Choroid plexus epithelial cell (primary cell): ENCODE measurements around the gene LOC101059915.
A peak's percentile ranks its signal among the peaks of the same experiment; 100 is the strongest.
"Not testable (repeated sequence)": the region's sequence is repeated elsewhere in the genome, so short reads cannot be mapped to it uniquely, and the experiment has no call there.

Source experiments
- DNase-seq: peaks from one replicate; pipeline ENCODE4 v3.0.0-alpha.2; 2010; ENCODE audit warnings: low read depth
- H3K4me3 ChIP-seq: 2 replicates; pipeline ENCODE4 v1.5.1; 2011; ENCODE audit warnings: low read depth, mild to moderate bottlenecking, control low read depth, low read length, moderate library complexity
- TF ChIP-seq, protein P1 (sequence below): conservative IDR thresholded peaks from 2 replicates; pipeline ENCODE4 v1.5.1; 2011; ENCODE audit warnings: low read depth, mild to moderate bottlenecking, control low read depth, inconsistent platforms, low read length, moderate library complexity

LOC101059915 gene

DNA sequence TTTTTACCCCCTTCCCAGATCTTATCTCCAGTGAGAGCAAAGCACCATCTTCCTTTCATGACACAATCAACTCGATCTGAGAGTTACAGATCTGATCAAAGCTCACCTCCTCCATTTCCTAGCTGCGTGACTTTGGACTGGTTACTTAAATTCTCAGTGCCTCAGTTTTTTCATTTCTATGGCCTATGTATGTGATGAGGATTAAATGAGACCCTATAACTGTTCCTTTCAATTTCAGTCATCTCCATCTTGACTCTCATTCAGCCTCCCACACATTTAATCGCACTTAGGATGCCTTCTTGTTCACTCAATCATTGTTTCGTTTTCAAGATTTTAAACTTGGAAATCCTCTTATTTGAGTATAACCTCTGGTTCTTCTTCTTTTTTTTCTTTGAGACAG is 28.9 kb upstream of the LOC101059915 start:
- H3K4me3 ChIP-seq, result no peak overlapping the region
- DNase-seq, result no peak
- TF ChIP-seq, protein P1, sequence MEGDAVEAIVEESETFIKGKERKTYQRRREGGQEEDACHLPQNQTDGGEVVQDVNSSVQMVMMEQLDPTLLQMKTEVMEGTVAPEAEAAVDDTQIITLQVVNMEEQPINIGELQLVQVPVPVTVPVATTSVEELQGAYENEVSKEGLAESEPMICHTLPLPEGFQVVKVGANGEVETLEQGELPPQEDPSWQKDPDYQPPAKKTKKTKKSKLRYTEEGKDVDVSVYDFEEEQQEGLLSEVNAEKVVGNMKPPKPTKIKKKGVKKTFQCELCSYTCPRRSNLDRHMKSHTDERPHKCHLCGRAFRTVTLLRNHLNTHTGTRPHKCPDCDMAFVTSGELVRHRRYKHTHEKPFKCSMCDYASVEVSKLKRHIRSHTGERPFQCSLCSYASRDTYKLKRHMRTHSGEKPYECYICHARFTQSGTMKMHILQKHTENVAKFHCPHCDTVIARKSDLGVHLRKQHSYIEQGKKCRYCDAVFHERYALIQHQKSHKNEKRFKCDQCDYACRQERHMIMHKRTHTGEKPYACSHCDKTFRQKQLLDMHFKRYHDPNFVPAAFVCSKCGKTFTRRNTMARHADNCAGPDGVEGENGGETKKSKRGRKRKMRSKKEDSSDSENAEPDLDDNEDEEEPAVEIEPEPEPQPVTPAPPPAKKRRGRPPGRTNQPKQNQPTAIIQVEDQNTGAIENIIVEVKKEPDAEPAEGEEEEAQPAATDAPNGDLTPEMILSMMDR, result no peak

DNA sequence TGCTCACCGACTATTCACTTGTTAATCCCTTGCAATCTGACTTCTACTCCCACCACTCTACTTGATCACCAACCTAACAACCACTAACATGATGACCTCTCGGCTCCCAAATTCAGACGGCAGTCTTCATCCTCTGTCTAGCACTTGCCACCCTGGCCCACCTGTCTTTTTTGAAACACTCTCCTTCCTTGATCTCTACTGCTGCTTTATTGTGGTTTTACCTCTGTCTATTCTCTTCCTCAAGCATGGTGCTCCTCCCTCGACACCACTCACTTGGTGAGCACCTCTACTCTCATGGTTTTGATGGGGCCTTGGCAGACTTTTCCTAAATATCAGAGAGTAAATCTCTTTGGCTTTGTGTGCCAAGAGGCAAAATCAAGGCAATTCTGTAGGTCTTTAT is 27.3 kb upstream of the LOC101059915 start:
- no peak for DNase-seq
- no peak overlapping the region for H3K4me3 ChIP-seq
- TF ChIP-seq, protein P1, result no peak

DNA sequence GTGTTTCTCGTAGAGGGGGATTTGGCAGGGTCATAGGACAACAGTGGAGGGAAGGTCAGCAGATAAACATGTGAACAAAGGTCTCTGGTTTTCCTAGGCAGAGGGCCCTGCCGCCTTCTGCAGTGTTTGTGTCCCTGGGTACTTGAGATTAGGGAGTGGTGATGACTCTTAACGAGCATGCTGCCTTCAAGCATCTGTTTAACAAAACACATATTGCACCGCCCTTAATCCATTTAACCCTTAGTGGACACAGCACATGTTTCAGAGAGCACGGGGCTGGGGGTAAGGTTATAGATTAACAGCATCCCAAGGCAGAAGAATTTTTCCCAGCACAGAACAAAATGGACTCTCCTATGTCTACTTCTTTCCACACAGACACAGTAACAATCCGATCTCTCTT is 22.9 kb upstream of the LOC101059915 start:
- DNase-seq, H3K4me3 ChIP-seq: not testable (repeated sequence)

DNA sequence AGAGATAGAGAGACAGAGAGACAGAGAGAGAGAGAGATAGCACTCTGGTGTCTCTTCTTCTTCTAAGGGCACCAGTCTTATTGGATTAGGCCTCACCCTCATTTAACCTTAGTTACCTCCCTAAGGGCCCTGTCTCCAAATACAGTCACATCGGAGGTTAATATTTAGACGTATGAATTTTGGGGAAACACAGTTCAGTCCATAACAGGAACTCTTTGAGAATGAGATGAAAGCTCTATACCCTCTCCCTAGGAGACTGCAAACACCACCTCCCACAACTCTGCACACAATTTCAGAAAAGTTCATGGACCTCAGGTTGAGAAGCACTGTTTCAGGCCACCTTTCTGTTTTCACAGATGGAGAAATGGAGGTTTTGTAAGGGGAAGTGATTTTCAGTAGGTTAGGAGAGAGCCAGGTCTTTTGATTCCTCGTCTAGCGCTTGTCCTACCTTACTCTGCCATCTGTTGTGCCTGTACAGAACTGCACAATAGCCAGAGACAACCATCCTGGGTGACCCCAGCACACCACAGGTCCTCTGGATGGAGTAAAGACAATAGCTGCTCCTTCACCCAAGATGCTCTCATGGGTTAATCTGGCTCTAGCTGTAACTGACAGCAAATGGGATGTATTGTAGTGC is 16.9 kb upstream of the LOC101059915 start:
- no peak overlapping the region for H3K4me3 ChIP-seq
- peak; percentile 10 for DNase-seq
- TF ChIP-seq, protein P1, result peak; percentile 20

DNA sequence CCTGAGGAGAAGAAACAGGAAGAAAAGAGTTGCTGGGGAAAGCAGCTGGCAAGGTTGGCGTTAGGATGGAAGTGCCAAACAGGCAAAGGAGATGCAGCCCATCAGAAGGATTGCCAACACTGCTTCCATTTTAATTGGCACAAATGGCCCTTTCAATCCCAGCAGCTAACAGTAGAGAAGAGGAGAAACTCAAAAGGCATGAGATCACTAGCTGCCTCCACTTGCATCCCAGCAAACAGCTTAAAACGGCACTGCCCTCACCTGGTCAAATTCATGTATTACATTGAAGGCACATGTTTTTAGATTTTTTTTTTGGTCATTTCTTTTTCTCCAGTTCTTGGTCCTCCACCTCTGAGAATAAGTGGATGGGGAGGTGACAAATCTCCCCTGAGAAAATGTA is 14.9 kb upstream of the LOC101059915 start:
- TF ChIP-seq, protein P1, result peak; percentile 66
- DNase-seq, result peak; percentile 72
- H3K4me3 ChIP-seq, result no peak overlapping the region

DNA sequence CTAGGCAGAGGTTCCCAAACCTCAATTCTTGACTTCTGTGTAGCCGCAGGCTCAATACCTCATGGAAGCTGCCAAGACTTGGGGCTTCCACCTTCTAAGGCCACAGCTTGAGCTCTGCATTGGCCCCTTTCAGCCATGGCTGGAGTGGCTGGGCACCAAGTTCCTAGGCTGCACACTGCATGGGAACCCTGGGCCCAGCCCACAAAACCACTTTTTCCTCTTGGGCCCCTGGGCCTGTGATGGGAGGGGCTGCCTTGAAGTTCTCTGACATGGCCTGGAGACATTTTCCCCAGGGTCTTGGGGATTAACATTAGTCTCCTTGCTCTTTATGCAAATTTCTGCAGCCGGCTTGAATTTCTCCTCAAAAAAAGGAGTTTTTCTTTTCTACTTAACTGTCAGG is 14.0 kb upstream of the LOC101059915 start:
- H3K4me3 ChIP-seq, result no peak overlapping the region
- TF ChIP-seq, protein P1, result no peak
- DNase-seq, result no peak

DNA sequence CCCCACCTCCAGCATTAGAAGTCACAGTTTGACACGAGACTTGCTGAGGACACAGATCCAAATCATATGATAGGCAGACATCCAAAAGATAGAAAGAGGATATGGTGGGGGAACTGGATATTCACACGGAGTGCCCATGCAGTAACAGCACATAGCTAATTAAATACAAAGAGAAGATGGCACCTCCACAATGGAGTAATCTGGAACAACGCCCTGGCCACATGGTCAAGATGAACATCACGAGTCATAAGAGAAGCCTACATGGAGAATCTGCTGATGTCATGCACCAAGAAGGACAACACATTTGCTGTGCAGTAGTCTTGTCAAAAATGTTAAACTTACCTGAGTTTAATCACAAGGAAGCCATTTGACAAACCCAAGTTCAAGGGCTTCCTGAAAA is 10.1 kb upstream of the LOC101059915 start:
- H3K4me3 ChIP-seq, result no peak overlapping the region
- TF ChIP-seq, protein P1, result no peak
- DNase-seq, result no peak
